Ovary (tissue), 3 donors: ENCODE data around the gene TAB2.

Experiments
- POLR2A ChIP-seq: fragments of 450-650 bp; IDR thresholded peaks from one replicate; pipeline ENCODE4 v1.6.1; 2017; ENCODE audit warnings: antibody characterized with exemption, mild to moderate bottlenecking, moderate library complexity
- TF ChIP-seq, protein P1 (sequence below), 3 donors: fragments of 450-650 bp in 2 of 3; fragments of 200-600 bp in 1 of 3; IDR thresholded peaks; one replicate each; pipeline versions ENCODE4 v1.5.1 to v1.8.0; 2016 to 2022; ENCODE audit warnings: antibody characterized with exemption in 3 of 3, mild to moderate bottlenecking in 1 of 3
- donor health status: DM: no; HTN: no; CAD: no.

- TF ChIP-seq, protein P1, sequence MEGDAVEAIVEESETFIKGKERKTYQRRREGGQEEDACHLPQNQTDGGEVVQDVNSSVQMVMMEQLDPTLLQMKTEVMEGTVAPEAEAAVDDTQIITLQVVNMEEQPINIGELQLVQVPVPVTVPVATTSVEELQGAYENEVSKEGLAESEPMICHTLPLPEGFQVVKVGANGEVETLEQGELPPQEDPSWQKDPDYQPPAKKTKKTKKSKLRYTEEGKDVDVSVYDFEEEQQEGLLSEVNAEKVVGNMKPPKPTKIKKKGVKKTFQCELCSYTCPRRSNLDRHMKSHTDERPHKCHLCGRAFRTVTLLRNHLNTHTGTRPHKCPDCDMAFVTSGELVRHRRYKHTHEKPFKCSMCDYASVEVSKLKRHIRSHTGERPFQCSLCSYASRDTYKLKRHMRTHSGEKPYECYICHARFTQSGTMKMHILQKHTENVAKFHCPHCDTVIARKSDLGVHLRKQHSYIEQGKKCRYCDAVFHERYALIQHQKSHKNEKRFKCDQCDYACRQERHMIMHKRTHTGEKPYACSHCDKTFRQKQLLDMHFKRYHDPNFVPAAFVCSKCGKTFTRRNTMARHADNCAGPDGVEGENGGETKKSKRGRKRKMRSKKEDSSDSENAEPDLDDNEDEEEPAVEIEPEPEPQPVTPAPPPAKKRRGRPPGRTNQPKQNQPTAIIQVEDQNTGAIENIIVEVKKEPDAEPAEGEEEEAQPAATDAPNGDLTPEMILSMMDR (IDR thresholded peaks at IDR 0.05), result no peak
- no peak for TF ChIP-seq POLR2A
Observed at GRCh38 chr6:149453597-149454345, 136.3 kb downstream of the TAB2 start.
